Vagina (tissue), 2 donors: ENCODE results near the gene KLF3. TPM values are rescaled to one million over a fixed set of nuclear protein-coding genes. Genes with fewer than 3 reads are reported as not detected.
A peak's percentile ranks its signal among the peaks of the same experiment; 100 is the strongest.

Experiments
- DNase-seq, 2 donors: peaks; one replicate each; pipeline ENCODE4 v3.0.0-alpha.2; 2017; ENCODE audit errors: extremely low spot score in 2 of 2
- H3K27ac ChIP-seq: fragments of 200-600 bp; sonication (generic); one replicate; pipeline ENCODE4 v1.5.1; 2019
- H3K27me3 ChIP-seq: fragments of 200-600 bp; sonication (generic); one replicate; pipeline ENCODE4 v1.5.1; 2019
- H3K36me3 ChIP-seq, 2 donors: fragments of 200-600 bp; sonication (generic); one replicate each; pipeline ENCODE4 v1.5.1; 2017 to 2019
- H3K4me1 ChIP-seq: fragments of 200-600 bp; sonication (generic); one replicate; pipeline ENCODE4 v1.5.1; 2019
- H3K4me3 ChIP-seq, 2 donors: fragments of 200-600 bp; sonication (generic); 1 replicate in 1 of 2; 2 replicates in 1 of 2; pipeline ENCODE4 v1.5.1; 2016 to 2019
- H3K9me3 ChIP-seq: fragments of 200-600 bp; sonication (generic); one replicate; pipeline ENCODE4 v1.5.1; 2019
- POLR2A ChIP-seq, 2 donors: fragments of 450-650 bp; IDR thresholded peaks; one replicate each; pipeline ENCODE4 v1.6.1; 2017; ENCODE audit warnings: antibody characterized with exemption in 2 of 2, mild to moderate bottlenecking in 2 of 2, moderate library complexity in 2 of 2
- POLR2AphosphoS5 ChIP-seq, 2 donors: sonication (generic); formaldehyde crosslinking; IDR thresholded peaks; one replicate each; pipeline ENCODE4 v1.9.0; 2017; ENCODE audit warnings: antibody characterized with exemption in 2 of 2, mild to moderate bottlenecking in 2 of 2, low read depth in 1 of 2; ENCODE audit not compliant: insufficient read depth in 1 of 2
- intact Hi-C: fragments of 100-400 bp; cut with DNase I; formaldehyde crosslinking; loops from one replicate; pipeline ENCODE4 v1.15.1; 2023
- total RNA-seq: library from RNA; depleted of rRNA; stranded (reverse); fragments of >200 nt; gene quantifications from one replicate; pipeline ENCODE4 v1.2.3, GENCODE V29; 2016
- TF ChIP-seq, protein P1 (sequence below), 3 experiments: fragments of 450-650 bp in 2 of 3; fragments of 200-600 bp in 1 of 3; sonication (generic) in 1 of 3; IDR thresholded peaks; one replicate each; pipeline ENCODE4 v1.5.1; 2017 to 2019; ENCODE audit warnings: antibody characterized with exemption in 3 of 3, mild to moderate bottlenecking in 2 of 3, moderate library complexity in 2 of 3

KLF3 gene
- total RNA-seq, 1 donor from 2014 or later, result 85.4 TPM

DNA sequence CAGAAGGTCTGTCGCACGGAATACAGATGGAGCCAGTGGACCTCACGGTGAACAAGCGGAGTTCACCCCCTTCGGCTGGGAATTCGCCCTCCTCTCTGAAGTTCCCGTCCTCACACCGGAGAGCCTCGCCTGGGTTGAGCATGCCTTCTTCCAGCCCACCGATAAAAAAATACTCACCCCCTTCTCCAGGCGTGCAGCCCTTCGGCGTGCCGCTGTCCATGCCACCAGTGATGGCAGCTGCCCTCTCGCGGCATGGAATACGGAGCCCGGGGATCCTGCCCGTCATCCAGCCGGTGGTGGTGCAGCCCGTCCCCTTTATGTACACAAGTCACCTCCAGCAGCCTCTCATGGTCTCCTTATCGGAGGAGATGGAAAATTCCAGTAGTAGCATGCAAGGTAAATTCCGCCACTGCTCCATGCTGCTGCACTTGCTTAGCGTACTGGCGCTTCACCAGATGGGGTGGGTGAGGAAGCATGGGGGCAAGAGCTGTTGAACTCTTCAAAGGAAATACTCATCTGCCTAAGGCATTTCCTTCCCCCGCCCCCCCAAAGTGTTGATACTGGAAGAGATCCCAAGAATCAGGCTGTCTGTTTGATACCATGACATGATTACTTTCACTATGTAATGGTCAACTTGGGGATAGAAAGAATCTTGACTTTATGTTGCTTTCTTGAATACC lies 24.8 kb downstream of the KLF3 start:
- DNase-seq, result no peak
- H3K27ac ChIP-seq, result no peak overlapping the region
- TF ChIP-seq, protein P1, sequence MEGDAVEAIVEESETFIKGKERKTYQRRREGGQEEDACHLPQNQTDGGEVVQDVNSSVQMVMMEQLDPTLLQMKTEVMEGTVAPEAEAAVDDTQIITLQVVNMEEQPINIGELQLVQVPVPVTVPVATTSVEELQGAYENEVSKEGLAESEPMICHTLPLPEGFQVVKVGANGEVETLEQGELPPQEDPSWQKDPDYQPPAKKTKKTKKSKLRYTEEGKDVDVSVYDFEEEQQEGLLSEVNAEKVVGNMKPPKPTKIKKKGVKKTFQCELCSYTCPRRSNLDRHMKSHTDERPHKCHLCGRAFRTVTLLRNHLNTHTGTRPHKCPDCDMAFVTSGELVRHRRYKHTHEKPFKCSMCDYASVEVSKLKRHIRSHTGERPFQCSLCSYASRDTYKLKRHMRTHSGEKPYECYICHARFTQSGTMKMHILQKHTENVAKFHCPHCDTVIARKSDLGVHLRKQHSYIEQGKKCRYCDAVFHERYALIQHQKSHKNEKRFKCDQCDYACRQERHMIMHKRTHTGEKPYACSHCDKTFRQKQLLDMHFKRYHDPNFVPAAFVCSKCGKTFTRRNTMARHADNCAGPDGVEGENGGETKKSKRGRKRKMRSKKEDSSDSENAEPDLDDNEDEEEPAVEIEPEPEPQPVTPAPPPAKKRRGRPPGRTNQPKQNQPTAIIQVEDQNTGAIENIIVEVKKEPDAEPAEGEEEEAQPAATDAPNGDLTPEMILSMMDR (IDR thresholded peaks at IDR 0.05), result no peak
- TF ChIP-seq POLR2A (IDR thresholded peaks at IDR 0.05) (no peak), POLR2AphosphoS5 (IDR thresholded peaks at IDR 0.05; ENCODE audit: insufficient read depth in 1 of 2, low read depth in 1 of 2) (no peak)
- peaks cover 66% of the 10 kb centered on the region for H3K4me1 ChIP-seq
- H3K36me3 ChIP-seq, result peaks cover 0 to 35% of the 10 kb centered on the region in 2 donors
- intact Hi-C loops, result no loop called here
- no peaks in the 10 kb centered on the region for H3K9me3 ChIP-seq
- H3K4me3 ChIP-seq, result no peak overlapping the region
- H3K27me3 ChIP-seq, result no peaks in the 10 kb centered on the region

DNA sequence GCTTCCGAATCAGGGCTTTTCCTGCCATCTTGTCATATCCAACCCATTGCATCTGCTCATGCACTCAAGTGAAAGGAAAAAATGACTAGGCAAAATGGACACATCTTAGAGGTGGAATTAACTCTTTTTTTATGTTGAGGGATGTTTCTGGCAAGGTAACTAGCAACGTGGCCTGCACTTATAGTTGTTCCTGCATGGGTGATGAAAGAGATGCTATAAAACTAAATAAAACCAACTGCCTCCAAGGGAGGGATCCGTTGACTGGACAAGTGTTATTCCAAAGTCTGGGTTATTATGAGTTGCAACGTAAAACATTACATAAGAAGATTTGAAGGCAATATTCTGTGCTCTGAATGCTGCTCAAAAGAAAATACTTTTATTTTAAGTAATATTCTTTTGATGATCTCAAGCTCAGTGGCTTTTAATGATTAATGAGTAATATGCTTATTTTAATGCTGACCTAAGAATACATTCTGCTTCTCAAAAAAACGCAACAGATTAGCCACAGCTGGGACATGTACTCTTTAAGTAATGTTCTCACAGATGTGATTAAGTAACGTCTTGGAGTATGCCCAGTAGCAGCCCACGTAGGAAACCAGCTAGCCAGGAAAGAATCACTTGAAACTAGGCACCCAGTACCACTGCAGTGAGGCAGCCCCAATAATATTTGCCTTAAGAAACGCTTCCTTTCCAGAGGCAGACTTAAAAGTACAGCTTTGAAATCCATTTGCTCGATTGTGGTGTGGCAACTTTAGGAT lies 27.4 kb downstream of the KLF3 start:
- peaks cover 0 to 56% of the 10 kb centered on the region in 2 donors for H3K36me3 ChIP-seq
- H3K4me3 ChIP-seq, result no peak overlapping the region
- H3K4me1 ChIP-seq, result peaks cover 60% of the 10 kb centered on the region
- intact Hi-C loops, result no loop called here
- H3K27me3 ChIP-seq, result no peaks in the 10 kb centered on the region
- peak overlapping the region; percentile 17 for H3K27ac ChIP-seq
- no peak for DNase-seq
- no peak for TF ChIP-seq POLR2AphosphoS5 (IDR thresholded peaks at IDR 0.05; ENCODE audit: insufficient read depth in 1 of 2, low read depth in 1 of 2)
- no peak for TF ChIP-seq POLR2A (IDR thresholded peaks at IDR 0.05)
- TF ChIP-seq, protein P1 (IDR thresholded peaks at IDR 0.05), result no peak
- no peaks in the 10 kb centered on the region for H3K9me3 ChIP-seq

DNA sequence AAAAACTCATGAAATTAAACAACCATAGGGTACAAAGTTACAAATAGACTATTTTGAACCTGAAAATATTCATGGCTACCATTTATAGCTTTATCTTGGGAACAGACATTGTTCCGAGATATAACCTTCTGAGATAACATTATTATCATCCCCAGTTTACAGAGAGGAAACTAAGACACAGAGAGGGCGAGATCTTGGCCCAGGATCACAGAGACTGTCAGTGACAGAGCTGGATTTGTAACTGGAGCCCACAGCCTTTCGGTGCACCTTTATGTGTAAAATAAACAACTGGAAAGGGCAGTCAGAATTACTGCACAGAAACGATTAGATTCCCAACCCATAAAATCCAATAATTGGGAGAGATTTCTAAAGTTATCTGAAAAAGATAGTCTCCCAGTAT lies 28.4 kb downstream of the KLF3 start:
- H3K36me3 ChIP-seq, result peaks cover 0 to 63% of the 10 kb centered on the region in 2 donors
- TF ChIP-seq POLR2A (IDR thresholded peaks at IDR 0.05), result no peak
- TF ChIP-seq POLR2AphosphoS5 (IDR thresholded peaks at IDR 0.05; ENCODE audit: insufficient read depth in 1 of 2, low read depth in 1 of 2), result no peak
- TF ChIP-seq, protein P1 (IDR thresholded peaks at IDR 0.05), result no peak
- no peak overlapping the region for H3K27ac ChIP-seq
- H3K27me3 ChIP-seq, result no peaks in the 10 kb centered on the region
- no peak overlapping the region for H3K4me3 ChIP-seq
- DNase-seq, result no peak
- intact Hi-C loops, result no loop called here
- H3K9me3 ChIP-seq, result no peaks in the 10 kb centered on the region
- H3K4me1 ChIP-seq, result peaks cover 51% of the 10 kb centered on the region

DNA sequence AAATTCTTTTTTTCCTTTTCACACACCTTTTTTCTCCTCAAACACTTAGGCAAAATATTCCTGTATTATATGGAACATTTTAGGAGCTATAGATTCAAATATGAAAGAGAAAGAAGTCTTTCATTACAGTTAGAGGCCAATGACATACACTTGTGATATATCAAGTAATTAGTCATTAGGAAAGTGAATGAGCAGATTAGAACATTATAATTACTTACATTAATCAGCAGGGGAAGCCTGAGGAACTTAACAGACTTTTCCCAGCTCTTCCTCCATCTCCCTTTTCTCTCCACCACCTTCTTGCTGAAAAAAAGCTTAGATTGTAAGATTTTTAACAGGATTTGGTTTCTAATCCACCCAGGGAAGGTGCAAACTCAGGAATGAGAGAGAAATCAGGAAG lies 29.6 kb downstream of the KLF3 start:
- no peak overlapping the region for H3K27ac ChIP-seq

More for the DNA sequence above, 29.6 kb downstream of the KLF3 start:
- peaks cover 0 to 66% of the 10 kb centered on the region in 2 donors for H3K36me3 ChIP-seq
- H3K27me3 ChIP-seq, result no peaks in the 10 kb centered on the region
- intact Hi-C loops, result no loop called here
- H3K4me1 ChIP-seq, result peaks cover 41% of the 10 kb centered on the region
- no peak for DNase-seq
- H3K9me3 ChIP-seq, result no peaks in the 10 kb centered on the region
- TF ChIP-seq, protein P1 (IDR thresholded peaks at IDR 0.05), result no peak
- no peak for TF ChIP-seq POLR2A (IDR thresholded peaks at IDR 0.05)
- no peak for TF ChIP-seq POLR2AphosphoS5 (IDR thresholded peaks at IDR 0.05; ENCODE audit: insufficient read depth in 1 of 2, low read depth in 1 of 2)
- no peak overlapping the region for H3K4me3 ChIP-seq
